ENCODE measurements around the gene EIF3B. TPM values are rescaled to one million over a fixed set of nuclear protein-coding genes. Genes with fewer than 3 reads are reported as not detected.
"Not testable (repeated sequence)": the region's sequence is repeated elsewhere in the genome, so short reads cannot be mapped to it uniquely, and the experiment has no call there.

Gene EIF3B
- total RNA-seq, 1 donor from 2014 or later = 224 TPM

DNA sequence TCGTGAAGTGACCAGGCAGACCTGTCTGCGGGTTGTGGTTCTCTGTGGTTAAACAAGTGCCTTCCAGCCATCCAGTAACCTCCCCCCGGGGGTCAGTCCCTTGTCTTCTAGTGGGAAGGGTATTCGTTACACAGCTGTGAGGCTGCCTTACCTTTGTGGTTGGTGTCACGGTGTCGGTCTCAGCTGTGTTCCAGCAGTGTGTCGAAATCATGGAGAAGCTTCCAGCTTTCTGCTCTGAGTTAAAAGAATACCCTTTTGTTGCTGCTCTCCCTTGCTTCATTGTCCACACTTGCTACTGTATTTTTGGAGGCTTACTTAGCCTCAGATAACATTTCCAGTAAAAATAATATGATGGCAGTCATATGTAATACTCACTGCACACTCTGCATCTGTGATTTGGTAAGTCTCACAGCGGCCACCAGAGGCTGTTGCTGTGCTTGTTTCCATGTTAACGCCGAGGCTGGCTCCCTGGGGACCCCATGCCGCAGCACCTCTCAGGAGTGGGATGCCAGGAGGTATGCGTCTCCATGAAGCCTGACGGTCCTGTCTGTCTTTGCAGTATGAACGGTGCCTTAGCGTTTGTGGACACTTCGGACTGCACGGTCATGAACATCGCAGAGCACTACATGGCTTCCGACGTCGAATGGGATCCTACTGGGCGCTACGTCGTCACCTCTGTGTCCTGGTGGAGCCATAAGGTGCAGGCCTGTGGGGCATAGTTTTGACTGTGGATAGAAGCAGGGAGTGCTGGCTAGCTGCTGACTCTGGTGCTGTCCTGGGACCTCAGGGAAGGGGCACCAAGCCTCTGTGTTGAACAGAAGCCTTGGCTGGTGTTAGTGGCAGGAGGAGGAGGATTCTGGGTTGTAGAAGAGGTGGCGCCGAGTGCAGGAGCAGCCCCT is 20.5 kb downstream of the EIF3B start:
- Mint-ChIP-seq H3K4me3 (no peak overlapping the region), H3K27me3 (ENCODE audit: low read depth) (no peaks in the 10 kb centered on the region), H3K27ac (ENCODE audit: unreplicated experiment) (peak overlapping the region; percentile 67), H3K4me1 (no peaks in the 10 kb centered on the region), H3K9me3 (no peaks in the 10 kb centered on the region), H3K36me3 (ENCODE audit: low read depth) (peaks cover 26% of the 10 kb centered on the region)
- DNase-seq (ENCODE audit: low read depth, low spot score) = no peak
- TF ChIP-seq, protein P1, sequence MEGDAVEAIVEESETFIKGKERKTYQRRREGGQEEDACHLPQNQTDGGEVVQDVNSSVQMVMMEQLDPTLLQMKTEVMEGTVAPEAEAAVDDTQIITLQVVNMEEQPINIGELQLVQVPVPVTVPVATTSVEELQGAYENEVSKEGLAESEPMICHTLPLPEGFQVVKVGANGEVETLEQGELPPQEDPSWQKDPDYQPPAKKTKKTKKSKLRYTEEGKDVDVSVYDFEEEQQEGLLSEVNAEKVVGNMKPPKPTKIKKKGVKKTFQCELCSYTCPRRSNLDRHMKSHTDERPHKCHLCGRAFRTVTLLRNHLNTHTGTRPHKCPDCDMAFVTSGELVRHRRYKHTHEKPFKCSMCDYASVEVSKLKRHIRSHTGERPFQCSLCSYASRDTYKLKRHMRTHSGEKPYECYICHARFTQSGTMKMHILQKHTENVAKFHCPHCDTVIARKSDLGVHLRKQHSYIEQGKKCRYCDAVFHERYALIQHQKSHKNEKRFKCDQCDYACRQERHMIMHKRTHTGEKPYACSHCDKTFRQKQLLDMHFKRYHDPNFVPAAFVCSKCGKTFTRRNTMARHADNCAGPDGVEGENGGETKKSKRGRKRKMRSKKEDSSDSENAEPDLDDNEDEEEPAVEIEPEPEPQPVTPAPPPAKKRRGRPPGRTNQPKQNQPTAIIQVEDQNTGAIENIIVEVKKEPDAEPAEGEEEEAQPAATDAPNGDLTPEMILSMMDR (conservative IDR thresholded peaks at IDR 0.05) = no peak

DNA sequence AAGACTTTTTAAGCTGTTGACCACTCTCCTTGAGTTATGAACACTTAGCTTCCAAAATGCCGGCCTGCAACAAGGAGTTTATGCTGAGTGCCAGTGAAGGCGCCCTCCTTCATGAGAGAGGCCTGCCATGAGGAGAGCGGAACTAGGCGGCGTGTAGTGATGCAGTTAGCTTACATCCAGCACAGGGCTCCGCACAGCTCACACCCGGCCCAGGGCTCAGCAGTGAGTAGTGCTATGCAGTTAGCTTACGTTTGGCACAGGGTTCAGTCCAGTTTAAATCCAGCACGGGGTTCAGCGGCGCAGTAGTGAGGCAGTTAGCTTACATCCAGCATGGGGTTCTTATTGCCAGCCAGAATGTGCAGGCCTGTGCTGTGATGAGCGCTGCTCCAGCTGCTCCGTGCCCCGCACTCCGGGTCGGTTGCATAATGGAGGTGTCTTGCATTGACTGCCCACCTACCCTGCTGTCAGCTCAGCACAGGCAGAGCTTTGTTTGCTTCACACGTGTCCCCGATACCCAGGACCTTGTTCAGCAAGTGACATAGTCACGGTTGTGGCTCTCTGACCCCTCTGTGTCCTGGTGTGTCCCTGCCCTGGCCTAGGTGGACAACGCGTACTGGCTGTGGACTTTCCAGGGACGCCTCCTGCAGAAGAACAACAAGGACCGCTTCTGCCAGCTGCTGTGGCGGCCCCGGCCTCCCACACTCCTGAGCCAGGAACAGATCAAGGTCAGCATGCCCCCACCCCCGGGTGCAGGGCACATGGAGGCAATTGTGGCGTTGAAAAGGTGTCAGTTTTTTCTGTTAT is 21.9 kb downstream of the EIF3B start:
- Mint-ChIP-seq H3K4me3 (no peak overlapping the region), H3K36me3 (ENCODE audit: low read depth) (peaks cover 33% of the 10 kb centered on the region), H3K27me3 (ENCODE audit: low read depth) (no peaks in the 10 kb centered on the region), H3K9me3 (no peaks in the 10 kb centered on the region), H3K27ac (ENCODE audit: unreplicated experiment) (no peak overlapping the region), H3K4me1 (no peaks in the 10 kb centered on the region)
- DNase-seq (ENCODE audit: low read depth, low spot score) = no peak
- TF ChIP-seq, protein P1 (conservative IDR thresholded peaks at IDR 0.05) = no peak

DNA sequence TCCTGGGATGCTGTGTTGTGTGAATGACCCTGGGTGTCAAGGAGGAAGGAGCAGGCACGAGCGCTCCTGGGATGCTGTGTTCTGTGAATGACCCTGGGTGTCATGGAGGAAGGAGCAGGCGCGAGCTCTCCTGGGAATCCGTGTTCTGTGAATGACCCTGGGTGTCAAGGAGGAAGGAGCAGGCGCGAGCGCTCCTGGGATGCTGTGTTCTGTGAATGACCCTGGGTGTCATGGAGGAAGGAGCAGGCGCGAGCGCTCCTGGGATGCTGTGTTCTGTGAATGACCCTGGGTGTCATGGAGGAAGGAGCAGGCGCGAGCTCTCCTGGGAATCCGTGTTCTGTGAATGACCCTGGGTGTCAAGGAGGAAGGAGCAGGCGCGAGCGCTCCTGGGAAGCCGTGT is 22.9 kb downstream of the EIF3B start:
- not testable (repeated sequence) for H3K27me3 Mint-ChIP-seq (ENCODE audit: low read depth); H3K9me3 Mint-ChIP-seq; DNase-seq (ENCODE audit: low read depth, low spot score); H3K27ac Mint-ChIP-seq (ENCODE audit: unreplicated experiment); H3K4me1 Mint-ChIP-seq; H3K4me3 Mint-ChIP-seq
- H3K36me3 Mint-ChIP-seq (ENCODE audit: low read depth) = peaks cover 30% of the 10 kb centered on the region

DNA sequence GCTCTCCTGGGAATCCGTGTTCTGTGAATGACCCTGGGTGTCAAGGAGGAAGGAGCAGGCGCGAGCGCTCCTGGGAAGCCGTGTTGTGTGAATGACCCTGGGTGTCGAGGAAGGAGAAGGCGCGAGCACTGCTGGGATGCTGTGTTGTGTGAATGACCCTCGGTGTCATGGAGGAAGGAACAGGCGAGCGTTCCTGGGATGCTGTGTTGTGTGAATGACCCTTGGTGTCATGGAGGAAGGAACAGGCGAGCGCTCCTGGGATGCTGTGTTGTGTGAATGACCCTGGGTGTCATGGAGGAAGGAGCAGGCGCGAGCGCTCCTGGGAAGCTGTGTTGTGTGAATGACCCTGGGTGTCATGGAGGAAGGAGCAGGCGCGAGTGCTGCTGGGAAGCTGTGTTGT is 23.5 kb downstream of the EIF3B start:
- H3K4me3 Mint-ChIP-seq; H3K27me3 Mint-ChIP-seq (ENCODE audit: low read depth); H3K27ac Mint-ChIP-seq (ENCODE audit: unreplicated experiment); H3K9me3 Mint-ChIP-seq; H3K4me1 Mint-ChIP-seq; DNase-seq (ENCODE audit: low read depth, low spot score): not testable (repeated sequence)
- peaks cover 29% of the 10 kb centered on the region for H3K36me3 Mint-ChIP-seq (ENCODE audit: low read depth)

DNA sequence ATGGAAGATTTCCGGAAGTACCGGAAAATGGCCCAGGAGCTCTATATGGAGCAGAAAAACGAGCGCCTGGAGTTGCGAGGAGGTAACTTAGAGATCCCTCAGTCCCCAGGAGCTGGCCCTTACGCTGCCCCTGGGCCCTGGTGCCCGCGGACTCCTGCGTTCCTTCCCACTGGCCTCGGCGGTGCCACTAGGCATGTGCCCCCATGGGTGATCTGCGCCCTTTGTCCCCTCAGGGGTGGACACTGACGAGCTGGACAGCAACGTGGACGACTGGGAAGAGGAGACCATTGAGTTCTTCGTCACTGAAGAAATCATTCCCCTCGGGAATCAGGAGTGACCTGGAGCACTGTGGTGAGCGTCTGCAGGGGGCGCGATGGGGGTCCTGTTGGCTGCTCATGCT is 24.5 kb downstream of the EIF3B start:
- DNase-seq (ENCODE audit: low read depth, low spot score) = no peak
- peaks cover 29% of the 10 kb centered on the region for H3K36me3 Mint-ChIP-seq (ENCODE audit: low read depth)
- peak overlapping the region; percentile 51 for H3K4me3 Mint-ChIP-seq
- H3K9me3 Mint-ChIP-seq = no peaks in the 10 kb centered on the region
- no peaks in the 10 kb centered on the region for H3K27me3 Mint-ChIP-seq (ENCODE audit: low read depth)
- H3K4me1 Mint-ChIP-seq = no peaks in the 10 kb centered on the region
- TF ChIP-seq, protein P1 (conservative IDR thresholded peaks at IDR 0.05) = no peak
- no peak overlapping the region for H3K27ac Mint-ChIP-seq (ENCODE audit: unreplicated experiment)

DNA sequence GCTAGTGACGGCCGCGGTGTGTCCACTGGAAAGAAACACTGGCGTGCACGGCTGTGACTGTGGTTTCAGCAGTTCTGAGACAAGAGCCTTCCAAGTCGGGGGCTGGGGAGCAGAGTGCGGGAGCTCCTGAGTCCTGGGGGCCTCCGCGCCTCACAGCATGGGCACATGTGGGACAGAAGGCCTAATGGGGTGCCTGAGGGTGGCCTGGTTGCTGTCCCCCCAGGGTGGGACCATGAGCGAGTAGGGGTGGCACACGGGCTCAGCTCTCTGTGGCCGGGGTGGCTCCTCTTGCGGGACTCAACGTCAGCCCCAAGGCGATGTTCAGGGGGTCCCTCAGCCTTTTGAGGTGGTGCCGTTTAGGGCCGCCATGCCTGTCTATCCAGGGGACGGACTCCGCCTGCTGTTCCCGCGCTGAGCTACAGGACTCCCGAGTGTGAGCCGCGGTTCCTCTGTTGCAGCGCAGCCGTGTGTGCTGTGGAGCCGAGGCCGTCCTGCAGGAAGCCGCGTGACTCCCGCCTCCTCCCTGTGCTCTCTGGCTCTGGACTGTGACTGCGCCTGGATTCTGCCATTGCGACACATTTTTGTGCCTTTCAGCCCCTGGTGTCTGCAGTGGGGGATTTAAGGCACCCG is 25.3 kb downstream of the EIF3B start:
- TF ChIP-seq, protein P1 (conservative IDR thresholded peaks at IDR 0.05) = no peak
- Mint-ChIP-seq H3K27ac (ENCODE audit: unreplicated experiment) (no peak overlapping the region), H3K4me3 (no peak overlapping the region), H3K4me1 (no peaks in the 10 kb centered on the region), H3K27me3 (ENCODE audit: low read depth) (no peaks in the 10 kb centered on the region), H3K9me3 (no peaks in the 10 kb centered on the region), H3K36me3 (ENCODE audit: low read depth) (peaks cover 27% of the 10 kb centered on the region)
- no peak for DNase-seq (ENCODE audit: low read depth, low spot score)
